ENCODE data around the gene SLC39A11.
"Not testable (repeated sequence)": the region's sequence is repeated elsewhere in the genome, so short reads cannot be mapped to it uniquely, and the experiment has no call there.

GRCh38 chr17:72999474-72999873 is 93.0 kb downstream of the SLC39A11 start:
- not testable (repeated sequence) for TF ChIP-seq CTCF, JUND (IDR thresholded peaks at IDR 0.05)
